Breast epithelium (tissue), 3 donors: ENCODE results near the gene CCNYL1.

ENCODE experiments used
- POLR2A ChIP-seq: fragments of 450-650 bp; IDR thresholded peaks from one replicate; pipeline ENCODE4 v1.6.1; 2016; ENCODE audit warnings: antibody characterized with exemption, mild to moderate bottlenecking, moderate library complexity
- POLR2AphosphoS5 ChIP-seq, 3 donors: sonication (generic); formaldehyde crosslinking; IDR thresholded peaks; one replicate each; pipeline ENCODE4 v1.6.1; 2017; ENCODE audit warnings: antibody characterized with exemption in 3 of 3
- TF ChIP-seq, protein P1 (sequence below), 3 donors: fragments of 450-650 bp; IDR thresholded peaks; one replicate each; pipeline ENCODE4 v1.5.1; 2016 to 2017; ENCODE audit warnings: antibody characterized with exemption in 3 of 3, mild to moderate bottlenecking in 3 of 3, moderate library complexity in 3 of 3

DNA sequence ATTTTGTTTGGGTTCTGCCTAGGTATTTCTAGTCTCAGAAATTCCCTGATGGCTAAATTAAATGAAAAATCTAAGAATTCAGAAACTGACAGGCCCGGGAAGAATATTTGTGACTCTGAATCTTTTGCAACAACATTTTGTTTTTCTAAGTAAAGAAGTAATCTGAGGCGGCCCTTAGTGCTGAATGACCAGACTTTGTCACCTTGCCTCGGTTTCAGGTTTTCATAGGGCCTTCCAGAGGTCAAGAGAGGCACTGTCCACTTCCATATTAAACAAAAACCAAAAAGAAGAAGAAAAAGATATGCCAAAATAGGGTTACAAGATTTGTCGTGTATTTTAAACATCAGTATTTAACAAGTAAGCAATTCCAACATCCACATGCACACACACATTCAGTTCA, 16.1 kb upstream of the CCNYL1 start:
- TF ChIP-seq, protein P1, sequence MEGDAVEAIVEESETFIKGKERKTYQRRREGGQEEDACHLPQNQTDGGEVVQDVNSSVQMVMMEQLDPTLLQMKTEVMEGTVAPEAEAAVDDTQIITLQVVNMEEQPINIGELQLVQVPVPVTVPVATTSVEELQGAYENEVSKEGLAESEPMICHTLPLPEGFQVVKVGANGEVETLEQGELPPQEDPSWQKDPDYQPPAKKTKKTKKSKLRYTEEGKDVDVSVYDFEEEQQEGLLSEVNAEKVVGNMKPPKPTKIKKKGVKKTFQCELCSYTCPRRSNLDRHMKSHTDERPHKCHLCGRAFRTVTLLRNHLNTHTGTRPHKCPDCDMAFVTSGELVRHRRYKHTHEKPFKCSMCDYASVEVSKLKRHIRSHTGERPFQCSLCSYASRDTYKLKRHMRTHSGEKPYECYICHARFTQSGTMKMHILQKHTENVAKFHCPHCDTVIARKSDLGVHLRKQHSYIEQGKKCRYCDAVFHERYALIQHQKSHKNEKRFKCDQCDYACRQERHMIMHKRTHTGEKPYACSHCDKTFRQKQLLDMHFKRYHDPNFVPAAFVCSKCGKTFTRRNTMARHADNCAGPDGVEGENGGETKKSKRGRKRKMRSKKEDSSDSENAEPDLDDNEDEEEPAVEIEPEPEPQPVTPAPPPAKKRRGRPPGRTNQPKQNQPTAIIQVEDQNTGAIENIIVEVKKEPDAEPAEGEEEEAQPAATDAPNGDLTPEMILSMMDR (IDR thresholded peaks at IDR 0.05) = no peak
- TF ChIP-seq POLR2AphosphoS5 (IDR thresholded peaks at IDR 0.05) (no peak), POLR2A (no peak)
